Dermis blood vessel endothelial cell (primary cell): ENCODE data around the gene CAMTA1. TPM values are rescaled to one million over a fixed set of nuclear protein-coding genes. Genes with fewer than 3 reads are reported as not detected.

Source experiments
- DNase-seq: peaks from one replicate; pipeline ENCODE4 v3.0.0; 2010
- total RNA-seq: library from RNA; depleted of rRNA; stranded (reverse); fragments of >200 nt; gene quantifications from 2 replicates; pipeline ENCODE4 v1.2.3, GENCODE V29; 2014

CAMTA1 gene
- total RNA-seq, 1 donor from 2014 or later = 58.4 TPM

DNA sequence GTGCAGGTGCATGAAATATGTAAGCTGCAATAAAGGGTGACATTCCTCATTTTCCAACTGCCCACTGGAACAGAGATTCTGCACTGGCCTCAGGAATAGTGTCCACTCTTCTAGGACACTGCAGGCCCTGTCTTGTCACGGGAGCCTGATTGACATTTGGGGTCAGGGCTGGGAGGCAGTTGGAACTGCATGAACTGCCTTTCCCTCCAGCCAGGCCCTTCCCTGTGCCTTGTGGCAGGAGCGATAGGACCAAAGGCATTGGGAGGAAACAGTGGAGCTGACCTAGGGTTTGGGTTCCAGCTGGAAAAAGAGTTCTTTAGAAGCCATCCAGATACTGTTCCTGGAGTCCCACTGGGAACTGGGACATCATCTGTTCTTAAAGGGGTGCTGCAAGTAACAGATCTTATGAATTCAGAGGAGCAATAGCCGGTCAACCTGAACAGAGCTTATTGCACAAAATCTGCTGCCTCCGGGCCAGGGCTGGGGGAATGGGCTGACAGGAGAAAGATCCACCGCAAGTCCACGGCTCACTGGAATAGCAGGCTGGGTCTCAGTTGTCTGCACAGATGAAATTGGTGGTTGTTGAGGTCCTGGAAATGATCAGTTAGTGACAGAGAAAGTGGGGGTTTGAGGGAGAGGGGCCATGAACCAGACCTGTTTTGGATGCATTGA lies 451.7 kb downstream of the CAMTA1 start:
- no peak for DNase-seq

DNA sequence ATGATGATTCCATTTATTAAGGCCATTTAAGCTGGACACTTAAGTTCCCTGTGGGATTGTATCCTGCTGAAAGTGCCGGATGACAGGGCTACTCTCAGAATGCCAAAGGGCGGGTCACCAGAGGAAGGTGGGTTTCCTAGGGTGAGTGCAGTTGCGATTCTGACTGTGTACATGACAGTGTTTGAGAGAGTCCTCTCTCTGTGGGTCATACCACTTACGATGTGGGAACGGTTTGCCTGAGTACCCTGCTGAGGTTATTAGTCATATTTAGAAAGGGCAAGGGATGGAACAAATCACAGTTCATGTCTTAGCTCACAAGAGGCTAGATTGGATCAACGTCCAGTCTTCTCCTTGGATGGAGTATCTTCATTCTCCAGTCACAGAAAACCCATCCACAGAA lies 461.9 kb downstream of the CAMTA1 start:
- no peak for DNase-seq

DNA sequence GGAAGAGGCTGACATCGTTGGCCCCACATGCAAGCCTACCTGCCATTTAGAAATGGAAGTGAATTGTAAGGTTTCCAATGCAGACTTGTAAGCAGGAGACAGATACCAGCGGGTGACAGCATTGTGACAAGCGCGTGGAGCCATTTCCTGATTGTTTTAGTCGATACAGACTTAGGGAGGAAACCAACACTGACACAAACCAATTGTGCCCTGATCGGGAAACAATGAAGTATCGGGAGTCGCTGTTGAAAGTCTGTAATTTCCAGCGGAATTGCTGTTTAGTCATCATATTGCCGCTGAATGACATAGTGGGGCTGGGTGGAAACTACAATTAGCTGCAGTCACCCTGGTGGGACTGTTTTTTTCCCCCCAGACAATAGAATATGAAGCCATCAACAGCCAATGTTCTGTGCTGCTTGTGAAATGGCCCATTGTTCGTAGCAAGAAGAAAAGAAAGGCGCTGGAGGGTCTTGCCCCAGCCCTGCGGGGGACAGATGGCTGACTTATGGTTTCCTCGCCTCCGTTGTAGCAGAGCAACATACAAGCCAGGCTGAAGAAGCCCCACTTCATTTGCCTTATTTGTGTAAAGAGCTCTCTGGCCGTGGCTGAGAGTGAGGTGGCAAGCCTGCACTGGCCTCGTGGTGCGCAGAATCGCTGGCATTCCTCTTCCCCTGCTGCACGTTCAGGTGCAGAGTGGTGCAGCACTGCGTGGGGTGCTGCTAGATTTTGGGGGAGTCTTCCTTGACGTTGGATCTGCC lies 462.7 kb downstream of the CAMTA1 start:
- peak; percentile 53 for DNase-seq

DNA sequence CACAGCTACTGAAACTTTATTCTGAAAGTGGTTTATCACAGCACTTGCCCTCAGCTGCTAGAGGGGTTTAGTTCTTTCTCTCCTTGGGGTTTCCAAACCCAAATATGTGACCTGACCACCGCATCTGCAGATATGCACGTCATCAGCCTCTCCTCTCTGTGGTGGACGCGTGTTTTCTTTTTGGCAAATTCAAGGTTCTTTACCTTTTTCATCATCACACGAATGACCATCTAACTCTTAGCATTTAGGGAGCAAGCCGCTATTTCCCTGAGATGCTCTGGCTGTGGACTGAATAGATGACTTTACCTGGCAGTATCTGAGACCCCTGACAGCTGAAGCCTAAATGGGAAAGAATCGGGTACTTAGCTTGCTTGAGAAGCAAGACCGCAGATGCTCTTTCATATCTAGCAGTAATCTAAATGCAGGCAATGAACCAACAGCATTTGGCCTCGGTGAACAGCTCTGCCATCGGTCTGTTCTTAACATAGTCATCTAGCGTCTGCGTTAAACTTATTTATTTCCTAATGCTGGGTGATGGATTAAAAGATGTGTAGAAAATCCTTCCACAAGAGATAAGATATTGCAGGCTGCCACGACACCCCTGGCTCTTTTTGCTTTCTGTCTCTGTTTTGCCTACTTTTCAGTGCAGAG lies 463.4 kb downstream of the CAMTA1 start:
- no peak for DNase-seq

DNA sequence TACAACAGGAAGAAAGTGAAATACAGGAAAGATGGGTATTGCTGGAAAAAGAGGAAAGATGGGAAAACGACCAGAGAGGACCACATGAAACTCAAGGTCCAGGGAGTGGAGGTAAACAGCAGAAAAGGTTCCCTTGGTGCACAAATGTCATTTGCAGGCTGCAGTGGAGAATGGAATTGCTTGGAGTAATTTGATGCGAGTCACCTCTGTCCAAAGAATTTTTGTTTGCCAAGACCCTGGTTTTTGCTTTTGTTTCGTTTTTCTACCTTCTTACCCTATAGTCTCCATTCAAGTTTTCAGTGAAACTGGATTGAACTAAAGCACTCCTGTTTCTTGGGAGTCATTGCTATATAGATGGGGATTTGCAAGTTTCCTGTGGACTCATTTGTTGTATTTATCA lies 464.3 kb downstream of the CAMTA1 start:
- DNase-seq = no peak

DNA sequence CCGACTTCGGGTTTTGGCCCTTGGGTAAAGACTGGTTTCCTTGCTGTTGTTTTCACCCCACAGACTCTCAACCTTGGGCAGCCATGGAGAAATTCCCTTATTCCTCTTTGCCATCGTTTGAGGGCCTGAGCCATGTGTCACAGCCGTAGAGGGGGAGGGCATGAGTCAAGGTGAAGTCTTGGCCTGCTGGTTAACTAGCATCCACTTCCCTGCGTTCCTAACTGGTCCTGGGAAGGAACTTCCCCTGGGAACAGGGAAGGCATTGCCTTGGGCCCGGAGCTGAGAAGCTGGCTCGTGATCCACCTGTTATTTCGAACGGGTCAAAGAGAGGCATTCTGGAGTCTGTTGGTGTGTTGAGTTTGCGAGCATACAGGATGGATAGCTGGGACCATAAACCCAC lies 464.9 kb downstream of the CAMTA1 start:
- no peak for DNase-seq

DNA sequence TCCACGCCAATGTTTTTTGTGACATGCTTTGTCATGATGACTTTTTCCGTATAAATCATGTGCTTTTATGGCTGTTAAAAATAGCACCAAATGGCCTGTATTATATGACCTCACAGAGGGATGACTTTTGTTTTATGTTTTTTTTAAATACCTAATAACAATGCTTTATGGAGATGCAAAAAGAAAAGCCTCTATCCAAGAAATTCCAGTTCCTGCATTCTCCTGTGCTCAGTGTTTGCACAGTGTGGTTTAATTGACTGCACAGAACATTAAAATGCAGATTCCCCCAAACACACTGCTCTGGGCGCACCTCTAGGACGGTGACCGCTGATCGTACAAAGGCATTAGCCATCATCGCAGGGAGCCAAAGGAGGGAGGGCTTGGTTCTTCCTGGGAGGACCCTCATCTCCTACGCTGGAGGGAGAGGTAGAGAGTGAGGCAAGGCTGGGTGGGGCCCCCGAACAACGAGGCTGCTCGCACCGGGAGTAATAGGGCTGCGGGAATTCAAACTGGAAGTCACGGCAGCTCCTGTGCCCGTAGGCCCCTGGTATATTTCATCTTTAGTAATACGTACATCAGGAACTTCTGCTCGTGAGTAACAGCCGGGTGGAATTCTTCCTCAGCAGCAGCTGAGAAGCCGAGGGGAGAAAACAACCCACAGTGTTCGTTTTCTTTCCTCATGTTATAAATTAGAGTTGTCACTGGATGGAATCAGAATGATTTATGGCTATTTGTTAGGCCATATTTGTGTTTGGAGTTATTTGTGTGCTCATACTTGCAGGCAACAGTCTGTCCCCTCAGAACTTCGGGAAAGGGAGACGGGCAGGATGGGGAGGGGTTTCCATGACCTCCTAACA lies 465.6 kb downstream of the CAMTA1 start:
- no peak for DNase-seq

DNA sequence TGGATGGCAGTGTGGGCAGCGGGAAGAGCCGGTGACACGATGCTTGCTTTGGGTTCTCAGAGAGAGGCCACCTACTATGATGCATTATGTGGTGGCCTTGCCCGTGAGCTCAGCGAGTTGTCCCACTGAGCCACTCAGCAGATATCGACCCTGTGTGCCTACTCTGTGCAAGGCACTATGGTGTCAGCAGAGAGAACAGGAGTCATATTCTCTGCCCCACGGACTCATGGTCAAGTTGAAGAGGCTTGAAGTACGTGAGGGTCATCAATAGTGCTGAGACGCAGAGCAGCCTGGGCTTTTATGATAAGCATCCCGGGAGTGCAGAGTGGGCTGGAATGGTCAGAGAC lies 466.2 kb downstream of the CAMTA1 start:
- no peak for DNase-seq

DNA sequence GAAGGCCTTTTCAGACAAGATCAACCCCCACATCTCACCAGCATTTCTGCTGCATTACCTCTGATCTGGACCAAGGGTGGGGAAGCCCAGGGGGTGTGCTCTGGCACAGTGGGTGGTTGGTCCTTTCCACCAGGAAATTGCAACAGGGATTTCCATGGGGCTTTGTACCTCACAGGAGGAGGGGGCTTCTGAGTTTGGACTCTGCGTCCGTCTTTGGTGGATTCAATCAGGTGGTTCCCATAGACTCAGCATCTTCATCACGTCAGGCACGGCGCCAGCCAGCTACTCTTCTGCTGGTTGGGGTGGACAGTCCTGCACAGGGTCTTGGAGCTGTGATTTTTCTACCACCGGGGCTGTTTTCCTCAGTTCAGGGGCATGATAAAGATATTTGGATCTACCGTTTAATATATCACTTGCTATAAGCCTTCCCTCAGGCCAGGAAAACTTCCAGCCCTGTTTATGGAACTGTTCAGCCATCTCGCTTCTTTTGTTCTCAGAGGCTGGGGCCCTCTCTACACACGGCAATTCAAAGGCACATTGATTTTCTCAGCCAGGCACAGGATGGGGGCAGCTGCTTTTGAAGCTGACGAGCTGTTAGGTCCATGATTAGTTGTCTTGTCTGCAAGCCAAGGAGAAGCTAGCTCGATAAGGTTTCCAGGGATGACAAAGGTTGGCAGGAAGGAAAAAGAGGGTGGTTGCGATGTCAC lies 467.3 kb downstream of the CAMTA1 start:
- DNase-seq = no peak

DNA sequence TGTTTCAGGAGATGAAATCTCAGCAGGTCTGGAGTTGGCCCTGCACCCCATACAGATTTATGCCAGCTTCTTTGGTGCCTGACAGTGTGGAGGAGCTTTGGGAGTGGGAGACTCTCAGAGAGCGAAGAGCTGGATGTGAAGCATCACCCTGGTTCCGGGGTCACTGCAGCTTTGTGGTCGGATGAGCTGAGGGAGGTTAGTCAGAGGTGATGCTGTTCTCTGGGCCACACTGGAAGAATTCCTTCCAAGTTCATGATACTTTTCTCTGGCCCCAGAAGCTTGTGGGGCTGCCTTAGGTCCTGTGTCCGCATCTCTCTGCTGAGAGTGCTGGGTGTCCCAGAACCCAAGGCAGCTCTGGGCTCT lies 467.8 kb downstream of the CAMTA1 start:
- no peak for DNase-seq

DNA sequence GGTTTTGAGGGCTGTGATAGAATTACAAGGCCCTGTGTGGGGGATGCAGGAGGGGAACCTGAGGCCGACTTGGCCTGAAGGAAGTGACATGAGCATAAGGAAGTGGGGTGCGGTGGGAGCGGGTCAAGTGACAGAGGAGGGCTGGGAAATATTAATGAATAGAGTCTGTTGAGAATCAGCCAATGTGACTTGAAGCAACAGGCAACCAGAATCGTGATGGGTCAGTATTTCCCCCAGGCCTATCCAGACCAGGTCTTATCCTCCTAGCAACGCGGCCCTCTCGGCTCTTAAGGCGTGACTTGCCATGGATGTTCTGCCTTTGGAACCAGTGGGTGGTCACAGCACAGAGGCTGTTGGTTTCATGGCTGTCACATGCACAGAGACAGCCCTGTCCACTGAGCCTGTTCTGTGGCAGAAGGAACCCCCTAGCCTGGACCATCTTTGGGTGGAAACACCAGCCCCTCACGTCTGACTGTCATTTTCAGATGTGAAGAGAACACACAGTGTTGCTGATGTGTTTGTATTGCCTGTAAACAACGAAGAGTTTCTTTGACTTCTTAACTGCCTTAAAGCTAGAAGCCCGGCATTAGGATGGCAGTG lies 468.8 kb downstream of the CAMTA1 start:
- DNase-seq = no peak

DNA sequence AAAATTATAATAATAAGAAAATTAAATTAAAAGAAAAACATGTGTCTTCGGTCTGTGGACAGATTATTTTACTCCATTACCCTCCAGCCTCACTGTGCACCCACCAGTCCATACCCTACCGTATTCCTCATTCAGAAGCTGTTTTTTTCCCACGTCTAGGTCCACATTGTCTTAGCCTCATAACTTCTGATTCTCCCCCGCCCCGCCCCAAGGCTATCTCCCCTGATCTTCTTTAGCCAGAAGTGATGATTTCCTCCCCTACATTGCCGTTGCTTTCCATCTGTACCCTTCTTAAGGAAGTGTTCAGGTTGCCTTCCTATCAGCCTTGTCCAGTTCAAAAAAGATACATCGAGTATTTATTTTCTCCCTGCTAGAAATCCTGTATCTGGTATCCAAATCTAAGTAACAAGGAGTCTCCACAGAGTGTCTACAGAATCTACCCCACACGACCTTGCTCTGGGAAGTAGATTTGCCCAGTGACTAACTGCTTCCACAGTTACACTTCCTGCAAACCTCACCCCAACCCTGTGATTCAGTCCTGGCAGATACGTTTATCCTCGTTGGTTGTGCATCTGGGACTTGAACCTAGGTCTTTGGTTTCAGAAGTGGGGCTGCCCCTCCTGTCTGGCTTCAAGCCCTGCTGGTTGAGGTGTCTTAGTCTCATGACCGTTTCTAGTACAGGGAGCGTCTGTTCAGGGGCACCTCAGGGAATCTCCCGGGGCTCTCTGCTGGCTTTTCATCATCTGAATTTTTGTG lies 470.2 kb downstream of the CAMTA1 start:
- DNase-seq = no peak

DNA sequence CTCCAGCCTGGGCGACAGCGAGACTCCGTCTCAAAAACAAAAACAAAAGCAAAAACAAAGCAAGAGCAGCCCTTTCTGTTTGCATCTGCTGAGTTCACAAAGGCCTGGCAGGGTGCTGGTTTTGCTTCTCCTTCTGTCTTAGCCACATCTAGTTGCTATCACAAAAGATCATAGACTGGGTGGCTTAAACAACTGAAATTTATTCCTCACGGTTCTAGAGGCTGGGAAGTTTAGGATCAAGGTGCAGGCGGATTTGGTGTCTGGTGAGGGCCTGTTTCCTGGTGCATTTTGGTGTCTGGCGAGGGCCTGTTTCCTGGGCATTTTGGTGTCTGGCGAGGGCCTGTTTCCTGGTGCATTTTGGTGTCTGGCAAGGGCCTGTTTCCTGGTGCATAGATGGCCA lies 471.3 kb downstream of the CAMTA1 start:
- no peak for DNase-seq

DNA sequence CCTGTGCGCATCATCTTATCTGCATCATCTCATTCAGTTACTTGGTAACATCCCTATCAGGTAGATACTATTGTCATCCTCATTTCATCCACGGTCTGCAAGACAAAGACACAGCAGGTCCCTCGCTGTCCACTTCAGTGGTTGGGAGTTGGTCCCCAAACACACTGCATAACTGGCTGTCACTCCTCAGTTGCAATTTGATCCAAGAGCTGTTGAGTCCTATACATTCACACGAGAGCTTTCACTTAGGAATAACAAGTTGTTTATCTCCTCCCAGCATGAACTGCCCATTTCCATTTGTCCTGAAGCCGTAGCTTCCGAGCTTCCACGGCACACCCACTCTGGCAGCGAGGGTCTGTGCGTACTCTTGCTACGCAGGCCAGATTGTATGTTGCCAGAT lies 472.0 kb downstream of the CAMTA1 start:
- no peak for DNase-seq

DNA sequence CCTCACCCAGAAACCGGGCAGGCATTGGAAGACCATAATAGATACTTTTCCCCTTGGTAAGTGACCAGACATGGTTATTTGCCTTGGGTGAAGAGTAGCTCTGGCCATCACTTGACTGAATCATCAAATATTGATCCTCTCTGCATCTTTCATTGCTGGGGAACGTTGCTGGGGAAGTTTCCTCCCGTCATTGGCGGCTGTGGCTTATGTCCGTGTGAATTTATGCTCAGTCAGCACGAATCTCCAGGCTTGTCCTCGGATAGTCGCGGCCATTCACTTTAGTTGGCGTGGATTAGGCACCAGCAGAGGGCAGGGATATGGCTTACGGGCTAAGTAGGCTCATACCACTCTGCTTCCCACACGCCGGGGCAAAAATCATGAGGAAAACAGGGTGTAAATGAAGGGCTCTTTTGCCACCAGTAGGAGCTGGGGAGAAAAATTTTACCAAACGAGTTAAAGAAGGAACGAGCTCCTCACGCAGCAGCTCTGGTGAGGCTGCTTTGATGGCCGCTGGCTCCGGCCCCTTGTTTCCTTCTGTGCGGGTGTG lies 473.4 kb downstream of the CAMTA1 start:
- DNase-seq = no peak

DNA sequence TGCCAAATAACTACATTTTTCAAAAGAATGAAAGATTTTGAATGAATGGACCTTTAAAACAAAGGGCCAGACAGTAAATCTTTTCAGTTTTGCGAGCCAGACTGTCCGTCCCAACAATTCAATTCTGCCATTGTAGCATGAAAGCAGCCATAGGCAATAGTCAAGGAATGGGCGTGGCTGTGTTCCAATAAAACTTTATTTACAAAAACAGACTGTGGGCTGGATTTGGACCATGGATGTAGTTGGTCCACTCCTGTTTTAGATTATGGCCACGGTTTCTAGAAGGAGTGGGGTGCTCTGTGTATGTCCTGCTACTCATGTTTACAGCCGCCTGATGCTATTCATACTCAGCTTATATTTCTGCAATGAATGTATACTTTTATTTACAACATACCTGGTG lies 474.7 kb downstream of the CAMTA1 start:
- no peak for DNase-seq

DNA sequence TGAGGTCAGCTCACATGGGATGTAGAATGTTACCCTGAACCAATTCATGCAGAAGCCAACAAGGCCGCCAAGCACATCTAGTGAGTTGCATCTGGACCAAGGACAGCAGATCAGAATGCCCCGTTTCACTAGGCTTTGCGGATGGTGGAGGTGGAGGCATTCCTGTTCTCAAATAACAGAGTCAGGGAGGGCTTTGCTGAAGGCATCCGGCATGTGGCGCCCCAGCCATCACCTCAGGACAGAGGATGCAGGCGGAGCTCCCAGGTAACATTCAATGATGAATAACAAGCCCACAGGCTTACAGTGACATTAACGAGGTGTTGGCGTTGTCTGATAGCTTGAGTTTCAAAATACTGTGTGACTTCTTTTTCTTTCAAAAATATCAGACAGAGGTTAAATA lies 476.2 kb downstream of the CAMTA1 start:
- DNase-seq = no peak

DNA sequence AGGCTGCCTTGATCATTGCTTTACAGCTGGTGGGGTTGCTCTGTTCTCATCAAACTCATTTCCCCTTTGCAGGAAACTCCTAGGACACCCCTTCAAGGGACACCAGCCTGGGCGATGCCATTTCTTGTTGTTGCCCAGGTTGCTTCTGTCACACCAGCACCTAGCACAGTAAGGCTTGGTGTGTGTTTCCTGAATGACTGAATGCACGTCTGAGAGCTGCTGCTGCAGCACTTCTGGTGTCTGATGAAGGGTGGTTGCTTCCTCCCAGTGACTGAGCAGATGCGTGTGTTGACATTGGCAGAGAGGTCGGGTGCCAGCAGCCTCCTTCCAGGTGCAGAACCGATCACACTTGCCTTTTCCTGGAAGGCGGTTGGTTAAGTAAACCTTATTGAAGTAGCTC lies 477.4 kb downstream of the CAMTA1 start:
- DNase-seq = no peak

DNA sequence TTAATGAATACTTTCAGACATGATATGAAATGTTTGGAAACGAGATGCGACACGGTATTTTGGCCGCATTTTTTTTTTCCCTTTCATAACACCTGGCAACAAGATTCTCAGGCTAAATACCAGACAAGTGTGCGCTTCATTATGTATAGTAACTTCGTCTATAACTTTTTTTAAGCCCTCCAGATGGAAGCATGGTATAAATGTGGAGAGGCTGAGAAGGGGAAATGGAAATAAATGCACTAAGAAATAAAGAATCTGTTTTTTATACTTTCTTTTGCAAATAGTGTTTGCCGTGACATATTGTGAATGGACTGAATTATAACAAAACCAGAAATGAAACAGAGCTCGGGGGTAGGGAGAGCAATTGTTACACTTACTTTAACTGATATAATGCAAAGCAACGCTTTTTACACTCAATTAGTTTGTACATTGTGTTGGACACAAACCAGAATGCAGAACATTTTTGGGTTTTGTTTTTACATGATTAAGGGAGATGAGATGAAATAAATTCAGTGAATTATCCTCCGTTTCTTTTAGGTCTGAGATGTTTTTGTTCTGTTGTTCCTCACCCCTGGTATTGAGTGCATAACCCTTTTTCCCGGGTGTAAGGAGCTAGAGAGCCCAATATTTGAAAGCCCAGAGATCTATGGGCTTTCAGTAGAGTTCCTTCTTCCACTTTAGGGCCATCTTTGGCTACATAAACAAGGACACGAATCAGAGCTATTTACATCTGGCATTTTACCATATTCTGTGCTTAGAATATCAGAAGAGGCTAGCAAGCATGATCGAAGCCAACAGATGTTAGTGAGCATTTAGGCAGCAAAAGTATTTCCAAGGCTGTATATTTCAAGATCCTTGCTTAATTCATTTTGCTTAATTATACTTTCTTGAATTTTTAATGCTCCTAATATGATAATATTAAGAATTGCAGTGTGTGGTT lies 478.0 kb downstream of the CAMTA1 start:
- DNase-seq = no peak

DNA sequence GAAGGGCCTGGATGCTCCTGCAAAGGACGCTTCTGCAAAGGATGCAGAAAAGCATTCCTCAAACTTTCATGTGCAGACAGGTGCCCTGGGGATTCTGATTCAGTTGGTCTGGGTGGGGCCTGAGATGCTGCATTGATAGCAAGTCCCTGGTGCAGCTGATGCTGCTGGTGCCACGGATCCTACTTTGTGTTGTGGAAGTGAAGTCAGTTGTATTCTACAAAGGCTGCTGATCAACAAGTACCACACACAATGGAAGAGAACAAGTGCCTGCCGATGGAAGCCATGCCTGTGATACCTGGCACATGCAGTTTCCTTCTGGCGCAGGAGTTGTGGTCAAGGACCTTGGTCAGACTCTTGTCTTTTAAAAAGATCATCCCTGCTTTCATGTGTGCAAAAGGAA lies 478.8 kb downstream of the CAMTA1 start:
- DNase-seq = no peak
